Body of pancreas (tissue), 4 donors: ENCODE results near the gene GSK3B.
"Not testable (repeated sequence)": the region's sequence is repeated elsewhere in the genome, so short reads cannot be mapped to it uniquely, and the experiment has no call there.

Experiments used
- CTCF ChIP-seq, 7 experiments: fragments of 450-650 bp in 4 of 7; fragments of 200-600 bp in 3 of 7; sonication (generic) in 3 of 7; IDR thresholded peaks; one replicate each; pipeline ENCODE4 v1.5.1; 2016 to 2019; ENCODE audit warnings: antibody characterized with exemption in 7 of 7
- POLR2A ChIP-seq, 3 donors: fragments of 450-650 bp; IDR thresholded peaks; one replicate each; pipeline ENCODE4 v1.6.1; 2016; ENCODE audit warnings: antibody characterized with exemption in 3 of 3, mild to moderate bottlenecking in 2 of 3

GRCh38 chr3:120053647-120054046 lies 40.6 kb downstream of the GSK3B start:
- not testable (repeated sequence) for TF ChIP-seq POLR2A, CTCF (IDR thresholded peaks at IDR 0.05)
